ENCODE results near the gene CLK4.

Gene CLK4

GRCh38 chr5:178583279-178583678 is 43.6 kb downstream of the CLK4 start:
- no peak for DNase-seq

GRCh38 chr5:178582291-178582690 is 44.6 kb downstream of the CLK4 start:
- DNase-seq, result no peak

GRCh38 chr5:178581621-178582020 is 45.2 kb downstream of the CLK4 start:
- no peak for DNase-seq

GRCh38 chr5:178580271-178580955 is 46.4 kb downstream of the CLK4 start:
- no peak for DNase-seq

GRCh38 chr5:178577944-178578343 is 48.9 kb downstream of the CLK4 start:
- DNase-seq, result no peak

GRCh38 chr5:178577376-178577839 is 49.4 kb downstream of the CLK4 start:
- DNase-seq, result no peak

- DNase-seq, result no peak
Observed at GRCh38 chr5:178576591-178577351, 50.1 kb downstream of the CLK4 start.

GRCh38 chr5:178573216-178573615 is 53.6 kb downstream of the CLK4 start:
- DNase-seq, result no peak

GRCh38 chr5:178572617-178573016 is 54.2 kb downstream of the CLK4 start:
- no peak for DNase-seq

GRCh38 chr5:178569485-178569884 is 57.4 kb downstream of the CLK4 start:
- DNase-seq, result no peak

GRCh38 chr5:178564811-178565550 is 61.9 kb downstream of the CLK4 start:
- no peak for DNase-seq

- DNase-seq, result no peak
Observed at GRCh38 chr5:178564397-178564796, 62.5 kb downstream of the CLK4 start.

GRCh38 chr5:178563621-178564020 is 63.2 kb downstream of the CLK4 start:
- DNase-seq, result no peak

- DNase-seq, result no peak
Observed at GRCh38 chr5:178561746-178562264, 65.0 kb downstream of the CLK4 start.

- DNase-seq, result no peak
Observed at GRCh38 chr5:178560911-178561310, 65.9 kb downstream of the CLK4 start.

- no peak for DNase-seq
Observed at GRCh38 chr5:178557416-178557815, 69.4 kb downstream of the CLK4 start.

GRCh38 chr5:178555771-178556211 is 71.1 kb downstream of the CLK4 start:
- DNase-seq, result no peak

- no peak for DNase-seq
Observed at GRCh38 chr5:178555005-178555404, 71.8 kb downstream of the CLK4 start.

GRCh38 chr5:178554311-178554710 is 72.5 kb downstream of the CLK4 start:
- DNase-seq, result no peak

GRCh38 chr5:178553517-178553916 is 73.3 kb downstream of the CLK4 start:
- no peak for DNase-seq
